Neural cell (in vitro differentiated cells): ENCODE data around the gene CD68. TPM values are rescaled to one million over a fixed set of nuclear protein-coding genes. Genes with fewer than 3 reads are reported as not detected.

Source experiments
- H2AFZ ChIP-seq: fragments of 200-600, 300-800 bp; sonication (generic), shearing (Covaris generic); 2 replicates; pipeline ENCODE4 v1.6.0; 2014; ENCODE audit warnings: low read depth, mild to moderate bottlenecking, antibody characterized with exemption, low read length, moderate library complexity
- H3F3A ChIP-seq: fragments of 200-600 bp; shearing (Covaris generic); 2 replicates; pipeline ENCODE4 v1.6.1; 2016; ENCODE audit warnings: mild to moderate bottlenecking, moderate library complexity, mixed read lengths, antibody characterized with exemption, low read length; ENCODE audit not compliant: insufficient read depth, poor library complexity, severe bottlenecking
- H3K27ac ChIP-seq: fragments of 200-600, 300-800 bp; sonication (generic), shearing (Covaris generic); 2 replicates; pipeline ENCODE4 v1.5.1; 2014; ENCODE audit warnings: mild to moderate bottlenecking, low read length, moderate library complexity
- H3K27me3 ChIP-seq: fragments of 300-800, 200-600 bp; sonication (generic), shearing (Covaris generic); 2 replicates; pipeline ENCODE4 v1.6.0; 2014; ENCODE audit warnings: mild to moderate bottlenecking, low read depth, low read length, moderate library complexity; ENCODE audit not compliant: insufficient read depth
- H3K36me3 ChIP-seq: fragments of 300-800, 200-600 bp; sonication (generic), shearing (Covaris generic); 2 replicates; pipeline ENCODE4 v1.5.1; 2014; ENCODE audit warnings: mild to moderate bottlenecking, antibody characterized with exemption, low read length, moderate library complexity; ENCODE audit not compliant: insufficient read depth
- H3K4me2 ChIP-seq: fragments of 300-800, 200-600 bp; sonication (generic), shearing (Covaris generic); 2 replicates; pipeline ENCODE4 v1.6.0; 2014; ENCODE audit warnings: mild to moderate bottlenecking, low read length
- H3K4me3 ChIP-seq: fragments of 300-800, 200-600 bp; sonication (generic), shearing (Covaris generic); 2 replicates; pipeline ENCODE4 v1.5.1; 2014; ENCODE audit warnings: mild to moderate bottlenecking, low read length, moderate library complexity
- H3K79me2 ChIP-seq: fragments of 200-600 bp; shearing (Covaris generic); replicated peaks from 2 replicates; pipeline ENCODE4 v1.6.0; 2014; ENCODE audit warnings: mild to moderate bottlenecking, low read length, moderate library complexity; ENCODE audit not compliant: insufficient read depth
- H3K9ac ChIP-seq: fragments of 300-800, 200-600 bp; sonication (generic), shearing (Covaris generic); 2 replicates; pipeline ENCODE4 v1.6.1; 2016; ENCODE audit warnings: mild to moderate bottlenecking, low read length, mixed read lengths
- H3K9me2 ChIP-seq: fragments of 200-600 bp; shearing (Covaris generic); 2 replicates; pipeline ENCODE4 v1.6.1; 2016; ENCODE audit warnings: mild to moderate bottlenecking, low read length, mixed read lengths; ENCODE audit not compliant: insufficient read depth
- H3K9me3 ChIP-seq: fragments of 200-600, 300-800 bp; sonication (generic), shearing (Covaris generic); 2 replicates; pipeline ENCODE4 v1.6.1; 2016; ENCODE audit warnings: mild to moderate bottlenecking, mixed run types, low read length, moderate library complexity, mixed read lengths
- H4K20me1 ChIP-seq: fragments of 200-600 bp; shearing (Covaris generic); 2 replicates; pipeline ENCODE4 v1.6.1; 2016; ENCODE audit warnings: mild to moderate bottlenecking, mixed run types; ENCODE audit not compliant: insufficient read depth
- EP300 ChIP-seq: fragments of 450-650 bp; conservative IDR thresholded peaks from 2 replicates; pipeline ENCODE4 v1.6.1; 2014; ENCODE audit warnings: antibody characterized with exemption, mild to moderate bottlenecking, moderate library complexity; ENCODE audit not compliant: poor library complexity, severe bottlenecking
- EZH2 ChIP-seq: fragments of 200-600, 300-800 bp; shearing (Covaris generic), sonication (generic); IDR thresholded peaks from 2 replicates; pipeline ENCODE4 v1.6.1; 2014; ENCODE audit warnings: antibody characterized with exemption, low read length, borderline replicate concordance, mild to moderate bottlenecking; ENCODE audit not compliant: insufficient read depth, poor library complexity, severe bottlenecking
- MXI1 ChIP-seq: fragments of 450-650 bp; conservative IDR thresholded peaks from 2 replicates; pipeline ENCODE4 v1.6.1; 2014; ENCODE audit warnings: antibody characterized with exemption, mild to moderate bottlenecking; ENCODE audit not compliant: poor library complexity, severe bottlenecking
- POLR2AphosphoS5 ChIP-seq: IDR thresholded peaks from 2 replicates; pipeline ENCODE4 v1.6.1; 2012
- RAD21 ChIP-seq: fragments of 450-650 bp; conservative IDR thresholded peaks from 2 replicates; pipeline ENCODE4 v1.6.1; 2014; ENCODE audit warnings: antibody characterized with exemption, mild to moderate bottlenecking, moderate library complexity
- SMC3 ChIP-seq: fragments of 450-650 bp; conservative IDR thresholded peaks from 2 replicates; pipeline ENCODE4 v1.6.1; 2014; ENCODE audit warnings: antibody characterized with exemption, mild to moderate bottlenecking, moderate library complexity; ENCODE audit not compliant: poor library complexity
- TAF1 ChIP-seq: IDR thresholded peaks from 2 replicates; pipeline ENCODE4 v1.6.1; 2012; ENCODE audit warnings: low read depth
- polyA plus RNA-seq: library from polyadenylated mRNA; depleted of rRNA; stranded (reverse); fragments of >200 nt; gene quantifications from 2 replicates; pipeline ENCODE4 v1.2.3, GENCODE V29; 2014
- TF ChIP-seq, protein P1 (sequence below): fragments of 450-650 bp; IDR thresholded peaks from 2 replicates; pipeline ENCODE4 v1.5.1; 2014; ENCODE audit warnings: antibody characterized with exemption, mild to moderate bottlenecking, moderate library complexity; ENCODE audit not compliant: poor library complexity, severe bottlenecking
- TF ChIP-seq, protein P2 (sequence below): IDR thresholded peaks from 2 replicates; pipeline ENCODE4 v1.6.1; 2012; ENCODE audit warnings: borderline replicate concordance

Gene CD68
- polyA plus RNA-seq, 1 donor from 2014 or later: not detected

DNA sequence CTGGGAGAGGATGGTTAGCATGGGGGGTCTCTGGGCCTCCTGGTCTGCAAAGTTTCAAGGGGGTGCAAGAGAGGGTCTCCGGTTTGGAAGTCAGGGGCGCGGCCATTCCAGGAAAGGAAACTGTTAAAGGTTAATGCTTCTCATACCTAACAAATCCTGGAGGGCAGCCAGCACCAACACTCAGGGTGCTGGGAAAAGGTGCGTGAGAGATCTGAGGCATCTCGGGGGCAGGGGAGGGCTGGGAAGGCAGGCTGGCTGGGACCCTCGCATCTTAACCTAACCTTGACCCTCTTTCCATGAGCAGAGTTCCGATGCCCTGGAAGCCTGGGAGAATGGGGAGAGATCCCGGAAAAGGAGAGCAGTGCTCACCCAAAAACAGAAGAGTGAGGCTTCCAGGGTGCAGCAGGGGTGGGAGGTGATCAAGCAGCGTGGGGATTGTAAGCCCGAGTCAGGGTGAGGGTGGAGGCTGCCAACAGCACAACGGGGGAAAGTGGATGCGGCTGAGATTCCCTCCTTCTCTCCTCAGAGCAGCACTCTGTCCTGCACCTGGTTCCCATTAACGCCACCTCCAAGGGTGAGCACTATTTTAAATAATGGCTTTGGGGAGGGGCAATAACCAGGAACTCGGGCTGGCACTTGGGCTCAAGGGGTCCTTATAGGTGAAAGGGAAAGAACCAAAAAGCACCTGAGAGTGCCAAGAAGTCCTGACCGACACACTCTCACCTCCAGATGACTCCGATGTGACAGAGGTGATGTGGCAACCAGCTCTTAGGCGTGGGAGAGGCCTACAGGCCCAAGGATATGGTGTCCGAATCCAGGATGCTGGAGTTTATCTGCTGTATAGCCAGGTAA is 19.9 kb upstream of the CD68 start:
- Histone ChIP-seq H3K9me2 (no peaks in the 10 kb centered on the region), H3K4me3 (peak overlapping the region; percentile 90), H3K27me3 (no peaks in the 10 kb centered on the region), H3K27ac (no peak overlapping the region), H3K9ac (peak overlapping the region; percentile 19), H3K36me3 (no peaks in the 10 kb centered on the region), H3K9me3 (no peaks in the 10 kb centered on the region), H3F3A (no peaks in the 10 kb centered on the region), H3K4me2 (no peak overlapping the region), H3K79me2 (peaks cover 18% of the 10 kb centered on the region), H2AFZ (no peak overlapping the region), H4K20me1 (no peaks in the 10 kb centered on the region)
- TF ChIP-seq TAF1 (no peak), RAD21 (no peak), MXI1 (no peak)

DNA sequence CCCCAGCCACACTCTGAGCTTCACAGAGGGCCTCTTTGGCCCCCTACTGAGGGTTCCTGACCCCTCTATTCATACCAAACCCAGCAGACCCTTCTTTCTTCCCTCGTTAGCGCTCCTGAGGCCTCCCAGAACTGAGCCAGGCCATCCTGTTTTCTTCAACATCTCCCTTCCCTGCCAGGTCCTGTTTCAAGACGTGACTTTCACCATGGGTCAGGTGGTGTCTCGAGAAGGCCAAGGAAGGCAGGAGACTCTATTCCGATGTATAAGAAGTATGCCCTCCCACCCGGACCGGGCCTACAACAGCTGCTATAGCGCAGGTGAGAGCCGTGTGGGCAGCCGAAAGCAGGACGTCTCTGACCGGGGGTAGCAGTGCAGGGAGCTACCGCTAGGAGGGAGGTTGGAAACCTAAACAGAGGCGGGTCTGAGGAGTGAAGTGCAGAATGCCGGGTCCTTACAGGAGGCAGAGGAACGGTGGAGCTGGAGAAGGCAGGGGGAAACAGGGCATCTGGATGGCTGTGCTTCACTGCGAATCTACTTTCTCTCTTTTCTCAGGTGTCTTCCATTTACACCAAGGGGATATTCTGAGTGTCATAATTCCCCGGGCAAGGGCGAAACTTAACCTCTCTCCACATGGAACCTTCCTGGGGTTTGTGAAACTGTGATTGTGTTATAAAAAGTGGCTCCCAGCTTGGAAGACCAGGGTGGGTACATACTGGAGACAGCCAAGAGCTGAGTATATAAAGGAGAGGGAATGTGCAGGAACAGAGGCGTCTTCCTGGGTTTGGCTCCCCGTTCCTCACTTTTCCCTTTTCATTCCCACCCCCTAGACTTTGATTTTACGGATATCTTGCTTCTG is 19.0 kb upstream of the CD68 start:
- H3K4me3 ChIP-seq: peak overlapping the region; percentile 90
- peak overlapping the region; percentile 89 for H3K9ac ChIP-seq
- no peaks in the 10 kb centered on the region for H3K36me3 ChIP-seq
- H2AFZ ChIP-seq: peak overlapping the region; percentile 79
- H3K79me2 ChIP-seq: peaks cover 18% of the 10 kb centered on the region
- no peaks in the 10 kb centered on the region for H3K9me2 ChIP-seq
- peak overlapping the region; percentile 81 for H3K4me2 ChIP-seq
- TF ChIP-seq, protein P1, sequence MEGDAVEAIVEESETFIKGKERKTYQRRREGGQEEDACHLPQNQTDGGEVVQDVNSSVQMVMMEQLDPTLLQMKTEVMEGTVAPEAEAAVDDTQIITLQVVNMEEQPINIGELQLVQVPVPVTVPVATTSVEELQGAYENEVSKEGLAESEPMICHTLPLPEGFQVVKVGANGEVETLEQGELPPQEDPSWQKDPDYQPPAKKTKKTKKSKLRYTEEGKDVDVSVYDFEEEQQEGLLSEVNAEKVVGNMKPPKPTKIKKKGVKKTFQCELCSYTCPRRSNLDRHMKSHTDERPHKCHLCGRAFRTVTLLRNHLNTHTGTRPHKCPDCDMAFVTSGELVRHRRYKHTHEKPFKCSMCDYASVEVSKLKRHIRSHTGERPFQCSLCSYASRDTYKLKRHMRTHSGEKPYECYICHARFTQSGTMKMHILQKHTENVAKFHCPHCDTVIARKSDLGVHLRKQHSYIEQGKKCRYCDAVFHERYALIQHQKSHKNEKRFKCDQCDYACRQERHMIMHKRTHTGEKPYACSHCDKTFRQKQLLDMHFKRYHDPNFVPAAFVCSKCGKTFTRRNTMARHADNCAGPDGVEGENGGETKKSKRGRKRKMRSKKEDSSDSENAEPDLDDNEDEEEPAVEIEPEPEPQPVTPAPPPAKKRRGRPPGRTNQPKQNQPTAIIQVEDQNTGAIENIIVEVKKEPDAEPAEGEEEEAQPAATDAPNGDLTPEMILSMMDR: peak; percentile 61
- TF ChIP-seq RAD21 (no peak), EZH2 (no peak), SMC3 (no peak), TAF1 (peak; percentile 31), POLR2AphosphoS5 (peak; percentile 30), EP300 (no peak), MXI1 (no peak)
- TF ChIP-seq, protein P2, sequence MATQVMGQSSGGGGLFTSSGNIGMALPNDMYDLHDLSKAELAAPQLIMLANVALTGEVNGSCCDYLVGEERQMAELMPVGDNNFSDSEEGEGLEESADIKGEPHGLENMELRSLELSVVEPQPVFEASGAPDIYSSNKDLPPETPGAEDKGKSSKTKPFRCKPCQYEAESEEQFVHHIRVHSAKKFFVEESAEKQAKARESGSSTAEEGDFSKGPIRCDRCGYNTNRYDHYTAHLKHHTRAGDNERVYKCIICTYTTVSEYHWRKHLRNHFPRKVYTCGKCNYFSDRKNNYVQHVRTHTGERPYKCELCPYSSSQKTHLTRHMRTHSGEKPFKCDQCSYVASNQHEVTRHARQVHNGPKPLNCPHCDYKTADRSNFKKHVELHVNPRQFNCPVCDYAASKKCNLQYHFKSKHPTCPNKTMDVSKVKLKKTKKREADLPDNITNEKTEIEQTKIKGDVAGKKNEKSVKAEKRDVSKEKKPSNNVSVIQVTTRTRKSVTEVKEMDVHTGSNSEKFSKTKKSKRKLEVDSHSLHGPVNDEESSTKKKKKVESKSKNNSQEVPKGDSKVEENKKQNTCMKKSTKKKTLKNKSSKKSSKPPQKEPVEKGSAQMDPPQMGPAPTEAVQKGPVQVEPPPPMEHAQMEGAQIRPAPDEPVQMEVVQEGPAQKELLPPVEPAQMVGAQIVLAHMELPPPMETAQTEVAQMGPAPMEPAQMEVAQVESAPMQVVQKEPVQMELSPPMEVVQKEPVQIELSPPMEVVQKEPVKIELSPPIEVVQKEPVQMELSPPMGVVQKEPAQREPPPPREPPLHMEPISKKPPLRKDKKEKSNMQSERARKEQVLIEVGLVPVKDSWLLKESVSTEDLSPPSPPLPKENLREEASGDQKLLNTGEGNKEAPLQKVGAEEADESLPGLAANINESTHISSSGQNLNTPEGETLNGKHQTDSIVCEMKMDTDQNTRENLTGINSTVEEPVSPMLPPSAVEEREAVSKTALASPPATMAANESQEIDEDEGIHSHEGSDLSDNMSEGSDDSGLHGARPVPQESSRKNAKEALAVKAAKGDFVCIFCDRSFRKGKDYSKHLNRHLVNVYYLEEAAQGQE: peak; percentile 15
- no peaks in the 10 kb centered on the region for H4K20me1 ChIP-seq
- peak overlapping the region; percentile 92 for H3K27ac ChIP-seq
- no peaks in the 10 kb centered on the region for H3F3A ChIP-seq
- H3K27me3 ChIP-seq: no peaks in the 10 kb centered on the region
- H3K9me3 ChIP-seq: no peaks in the 10 kb centered on the region
